Stimulated activated CD4-positive, alpha-beta T cell treated with anti-CD3 and anti-CD28 coated beads, Interleukin-15, amount 100 ng/mL, for 1 hour (primary cell): ENCODE measurements around the gene CAP1.
"Not testable (repeated sequence)": the region's sequence is repeated elsewhere in the genome, so short reads cannot be mapped to it uniquely, and the experiment has no call there.

Experiments used
- DNase-seq, 2 donors: peaks; one replicate each; pipeline ENCODE4 v3.0.0-alpha.2; 2020; ENCODE audit warnings: low read depth in 1 of 2, low spot score in 1 of 2

The CAP1 gene

DNA sequence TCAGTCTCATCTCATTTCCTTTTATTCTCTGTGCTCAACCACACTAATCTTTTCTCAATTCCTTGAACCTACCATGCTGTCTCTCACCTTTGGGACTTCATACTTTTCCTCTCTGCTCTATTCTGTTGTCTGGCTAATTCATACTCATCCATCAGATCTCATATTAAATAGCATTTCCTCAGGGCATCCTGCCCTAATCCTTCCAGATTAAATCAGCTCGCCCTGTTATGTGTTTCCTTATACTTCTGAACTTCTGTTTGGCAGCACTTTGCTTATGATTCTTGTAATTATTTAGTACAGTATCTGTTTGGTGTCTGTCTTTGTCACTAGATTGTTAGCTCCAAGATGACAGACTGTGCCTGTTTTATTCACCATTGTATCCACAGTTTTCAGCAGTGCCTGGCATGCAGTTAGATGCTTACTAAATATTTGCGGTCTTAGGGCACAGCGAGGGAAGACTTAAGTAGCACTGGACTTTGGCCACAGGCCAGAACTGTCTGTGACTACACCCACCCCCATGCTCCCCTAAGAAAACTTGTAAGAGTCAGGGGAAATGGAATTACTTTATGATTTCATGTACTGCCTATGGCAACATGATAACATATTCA is 9.9 kb upstream of the CAP1 start:
- no peak for DNase-seq

DNA sequence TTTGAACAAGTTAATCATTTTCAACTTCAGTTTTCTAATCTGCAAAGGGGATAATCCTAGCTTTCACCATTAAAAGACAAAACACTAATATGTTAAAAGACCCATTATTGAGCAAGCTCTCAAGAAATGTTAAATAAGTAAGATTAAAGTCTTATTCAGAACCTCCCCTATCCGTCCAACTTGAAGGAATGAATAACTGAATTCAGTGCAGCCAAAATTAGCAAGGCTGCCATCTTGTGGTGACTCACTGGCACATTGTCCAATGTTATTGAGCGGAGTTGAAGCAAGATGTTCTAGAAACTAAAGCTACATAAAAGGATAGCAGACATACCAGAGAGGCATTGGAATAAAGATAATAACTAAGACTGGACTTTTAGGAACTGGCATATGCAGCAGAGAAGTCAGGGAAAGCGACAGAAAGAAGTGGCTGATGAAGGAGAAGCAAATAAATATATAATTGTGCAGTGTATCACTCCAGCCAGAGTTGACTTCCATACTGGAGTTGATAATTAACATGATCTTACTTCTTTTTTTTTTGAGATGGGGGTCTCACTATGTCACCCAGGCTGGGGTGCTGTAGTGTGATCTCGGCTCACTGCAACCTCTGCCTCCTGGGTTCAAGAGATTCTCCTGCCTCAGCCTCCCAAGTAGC is 8.2 kb upstream of the CAP1 start:
- DNase-seq, result no peak

DNA sequence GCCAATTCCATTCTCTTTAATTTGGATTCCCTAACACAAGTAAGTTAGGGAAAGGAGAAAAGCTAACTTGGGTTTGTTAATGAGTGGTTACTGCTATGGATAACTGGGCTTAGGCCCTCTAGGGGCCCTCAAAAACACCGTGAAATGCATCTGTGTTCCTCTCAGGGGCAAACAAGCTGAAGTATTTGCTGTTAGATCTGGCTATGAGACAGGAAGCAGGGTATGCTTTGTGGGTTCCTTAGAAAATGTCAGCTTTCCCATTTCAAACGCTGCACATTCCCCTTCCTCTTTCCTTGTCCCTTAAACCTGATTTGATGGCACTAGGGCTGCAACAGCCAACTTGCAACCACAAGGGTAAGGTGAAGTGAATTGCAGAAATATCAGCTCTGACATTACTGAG is 5.7 kb upstream of the CAP1 start:
- DNase-seq, result no peak

DNA sequence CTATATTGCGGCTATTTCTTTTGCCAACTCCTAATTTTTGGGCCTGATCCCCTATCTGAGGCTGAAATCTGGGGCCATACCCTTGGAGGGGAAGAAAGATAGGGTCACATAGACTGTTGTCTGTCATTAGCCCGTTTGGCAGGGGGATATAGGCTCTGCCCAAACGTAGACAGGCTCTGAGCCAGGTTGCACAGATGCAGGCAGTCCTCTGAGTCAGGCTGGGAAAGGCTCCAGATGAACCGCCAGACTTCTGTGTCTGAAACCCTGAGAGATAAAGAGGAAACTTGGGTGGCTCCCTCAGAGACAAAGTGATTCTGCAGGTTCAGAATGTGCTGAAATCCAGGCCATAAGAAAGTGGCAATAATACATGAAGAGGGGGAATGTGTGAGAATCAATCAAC is 4.0 kb upstream of the CAP1 start:
- DNase-seq, result no peak

DNA sequence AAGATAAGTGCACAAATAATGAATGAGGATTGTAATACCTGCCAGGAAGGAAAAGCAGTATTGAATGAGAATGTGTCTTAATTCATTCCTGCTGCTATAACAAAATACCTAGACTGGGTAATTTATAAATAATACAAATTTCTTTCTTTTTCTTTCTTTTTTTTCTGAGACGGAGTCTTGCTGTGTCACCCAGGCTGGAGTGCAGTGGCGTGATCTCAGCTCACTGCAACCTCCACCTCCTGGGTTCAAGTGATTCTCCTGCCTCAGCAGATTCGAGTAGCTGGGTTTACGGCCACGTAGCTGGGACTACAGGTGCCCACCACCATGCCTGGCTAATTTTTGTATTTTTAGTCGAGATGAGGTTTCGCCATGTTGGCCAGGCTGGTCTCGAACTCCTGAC is 3.3 kb upstream of the CAP1 start:
- DNase-seq, result not testable (repeated sequence)

DNA sequence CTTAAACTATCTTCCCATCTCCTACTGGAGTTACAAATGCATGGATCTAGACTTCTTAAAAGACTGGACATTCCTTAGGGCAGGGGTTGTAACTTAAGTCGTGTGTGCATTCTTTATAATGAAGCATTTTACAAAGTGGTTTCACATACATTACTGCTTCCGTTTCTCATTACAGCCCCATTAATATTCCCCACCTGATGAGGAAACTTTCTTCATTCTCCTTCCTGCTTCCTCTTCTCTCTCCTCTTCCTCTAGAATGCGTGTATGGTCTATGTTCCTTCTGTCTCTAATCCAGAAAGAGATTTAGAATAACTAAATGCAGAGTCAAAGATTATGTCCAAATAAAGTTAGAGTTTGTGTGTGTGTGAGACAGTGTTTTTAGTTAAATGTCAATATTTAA is 1.8 kb upstream of the CAP1 start:
- no peak for DNase-seq

DNA sequence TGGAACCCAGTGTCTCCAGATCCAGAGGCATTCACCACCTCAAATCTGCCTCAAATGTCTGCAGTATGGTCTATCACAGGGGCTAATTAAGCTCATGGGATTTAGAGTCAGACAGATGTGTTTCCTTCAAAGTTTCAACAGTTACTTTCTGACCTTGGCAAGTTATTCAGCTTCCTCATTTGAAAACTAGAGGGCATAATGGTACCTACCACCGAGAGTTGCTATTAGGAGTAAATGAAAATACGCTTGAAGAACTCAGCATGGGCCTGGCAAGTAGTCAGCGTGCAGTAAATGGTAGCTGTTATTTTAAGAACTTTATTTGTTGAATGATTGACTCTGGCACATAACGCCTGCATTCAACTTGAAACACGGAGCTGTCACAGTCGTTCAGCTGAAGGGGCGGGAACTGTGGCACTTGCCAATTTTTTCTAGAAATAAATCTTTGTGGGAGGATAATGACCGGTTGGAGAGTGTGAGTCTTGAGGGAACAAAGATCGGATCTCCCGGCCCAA is 1.2 kb upstream of the CAP1 start:
- no peak for DNase-seq

DNA sequence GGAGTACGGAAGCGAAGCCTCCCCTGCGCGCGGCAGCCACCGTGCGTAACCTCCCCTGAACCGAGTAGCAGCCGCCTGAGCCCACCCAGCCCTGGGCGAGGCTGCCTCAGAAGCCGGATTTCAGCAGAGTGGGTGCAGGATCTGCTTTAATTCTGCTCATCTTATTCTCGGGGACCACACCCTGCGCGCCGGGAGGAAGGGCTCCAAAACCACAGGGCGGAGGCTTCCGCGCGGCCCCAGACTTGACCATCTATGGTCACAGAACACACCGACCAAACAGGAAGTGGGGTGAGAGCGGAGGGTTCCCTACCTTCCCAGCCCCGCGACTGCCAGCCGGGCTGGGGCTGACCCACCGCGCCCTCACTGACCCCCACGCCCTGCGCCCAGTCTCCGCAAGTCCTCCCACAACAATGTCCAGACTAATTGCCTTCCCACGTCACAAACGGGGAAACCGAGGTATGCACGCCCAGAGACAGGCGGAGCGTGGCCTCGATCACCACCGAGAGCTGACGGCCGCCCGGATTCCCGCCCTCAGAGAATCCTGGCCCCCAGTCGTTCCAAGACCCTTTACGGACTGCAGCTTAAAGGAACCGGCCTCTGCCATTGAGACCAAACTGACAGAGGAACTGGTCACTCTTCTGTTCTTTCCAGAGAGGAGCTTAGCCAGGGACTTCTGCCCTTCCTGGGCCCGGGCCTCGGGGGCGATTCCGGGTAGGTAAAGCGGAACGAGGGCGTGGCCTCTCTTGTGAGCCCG is 595 bp upstream of the CAP1 start:
- DNase-seq, result peak; percentile 40 to 46

DNA sequence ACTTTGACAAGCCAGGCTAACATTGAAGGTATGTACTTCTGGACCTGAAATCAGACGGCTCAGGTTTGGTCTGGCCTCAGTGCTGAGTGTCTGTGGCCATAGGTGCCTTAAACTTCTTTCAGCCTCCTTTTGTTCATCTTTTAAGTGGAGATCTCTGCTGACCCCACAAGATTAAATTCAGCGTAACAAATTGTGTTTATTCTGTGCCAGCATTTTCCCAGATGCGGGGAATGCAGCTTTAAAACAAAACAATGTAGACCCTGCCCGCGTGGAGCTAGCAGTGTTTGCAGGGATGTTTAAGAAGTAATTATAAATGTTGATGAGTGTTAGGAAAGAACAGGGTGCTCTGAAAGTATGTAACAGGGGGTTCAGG is 923 bp downstream of the CAP1 start:
- DNase-seq, result no peak

DNA sequence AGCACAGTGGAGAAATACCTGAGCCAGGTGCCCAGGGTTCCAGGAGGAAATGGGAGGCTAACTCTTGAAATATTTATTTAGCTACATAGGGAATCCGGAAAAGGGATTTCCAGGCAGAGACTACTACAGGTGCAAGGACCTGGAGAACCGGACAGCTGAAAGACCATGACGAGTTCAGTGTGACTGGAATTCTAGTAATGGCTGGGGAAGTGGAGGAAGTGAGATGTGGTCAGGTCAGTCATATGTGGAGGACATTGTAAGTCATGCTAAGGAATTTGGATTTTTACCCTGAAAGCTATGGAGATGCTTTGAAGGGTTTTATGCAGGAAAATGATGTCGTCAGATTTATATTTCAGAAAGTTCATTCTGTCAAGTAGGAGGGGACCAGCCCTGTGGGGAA is 1.8 kb downstream of the CAP1 start:
- no peak for DNase-seq

DNA sequence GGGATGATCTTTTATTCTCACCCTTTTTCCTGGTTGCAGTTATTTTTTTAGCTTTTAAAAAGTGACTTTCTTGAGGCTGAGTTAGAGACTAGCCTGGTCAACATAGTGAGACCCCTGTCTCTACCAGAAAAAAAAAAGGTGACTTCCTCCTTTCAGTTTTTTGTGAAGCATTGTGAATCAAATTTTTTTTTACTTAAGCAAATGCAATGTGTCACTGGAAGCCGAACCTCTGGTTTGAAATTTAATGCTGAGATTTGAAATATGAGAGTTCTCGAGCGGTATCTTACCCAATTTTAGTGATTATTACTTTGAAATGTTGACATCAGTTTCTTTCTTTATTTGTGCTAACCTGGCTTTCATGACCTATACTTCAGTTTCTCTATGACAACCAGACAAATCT is 3.6 kb downstream of the CAP1 start:
- DNase-seq, result no peak

DNA sequence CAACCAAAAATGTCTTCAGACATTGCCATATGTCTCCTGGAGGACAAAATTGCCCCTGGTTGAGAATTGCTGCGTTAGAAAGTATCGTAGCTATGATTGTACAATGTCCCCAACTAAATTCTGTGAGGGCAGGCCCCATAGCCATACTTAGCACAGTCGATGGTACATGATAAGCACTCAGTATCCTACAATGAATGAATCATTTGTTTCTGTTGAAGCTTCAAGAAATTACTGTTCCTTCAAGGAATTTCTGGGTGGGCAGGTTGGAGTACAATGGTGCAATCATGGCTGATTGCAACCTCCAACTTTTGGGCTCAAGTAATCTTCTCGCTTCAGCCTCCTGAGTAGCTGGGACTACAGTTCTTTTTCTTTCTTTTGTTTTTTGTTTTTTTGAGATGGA is 4.7 kb downstream of the CAP1 start:
- no peak for DNase-seq

DNA sequence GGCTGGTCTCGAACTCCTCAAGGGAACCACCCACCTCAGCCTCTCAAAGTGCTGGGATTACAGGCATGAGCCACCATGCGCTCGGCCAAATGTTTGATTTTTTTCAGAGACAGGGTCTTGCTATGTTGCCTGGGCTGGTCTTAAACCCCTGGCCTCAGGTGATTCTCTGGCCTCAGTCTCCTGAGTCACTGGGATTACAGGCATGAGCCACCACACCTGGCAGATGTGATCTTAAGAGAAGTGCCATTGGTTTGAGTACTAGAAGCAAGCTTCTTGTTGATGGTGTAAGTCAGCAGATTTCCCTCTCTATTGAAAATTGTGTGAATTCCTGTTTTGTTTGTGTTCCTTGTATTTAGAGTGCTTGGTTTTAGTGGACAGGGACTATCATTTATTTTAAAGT is 5.2 kb downstream of the CAP1 start:
- no peak for DNase-seq

DNA sequence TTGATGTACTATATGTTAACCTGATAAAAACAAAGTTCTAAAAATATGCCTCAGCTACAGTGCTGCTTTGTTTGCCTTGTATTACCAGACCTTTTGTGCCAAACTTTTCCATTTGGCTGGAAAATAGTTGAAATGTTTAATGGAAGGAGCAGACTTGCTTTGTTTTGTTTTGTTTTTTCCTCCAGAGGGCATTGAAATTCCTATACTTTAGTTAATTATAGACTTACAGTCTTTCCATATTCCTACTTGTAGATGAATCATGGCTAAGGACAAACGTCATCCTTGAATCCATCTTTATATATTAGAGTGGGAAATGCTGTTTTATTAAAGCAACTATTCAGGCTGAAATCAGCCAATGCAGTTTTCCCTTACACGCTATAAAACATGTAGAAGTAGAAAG is 6.7 kb downstream of the CAP1 start:
- DNase-seq, result no peak

DNA sequence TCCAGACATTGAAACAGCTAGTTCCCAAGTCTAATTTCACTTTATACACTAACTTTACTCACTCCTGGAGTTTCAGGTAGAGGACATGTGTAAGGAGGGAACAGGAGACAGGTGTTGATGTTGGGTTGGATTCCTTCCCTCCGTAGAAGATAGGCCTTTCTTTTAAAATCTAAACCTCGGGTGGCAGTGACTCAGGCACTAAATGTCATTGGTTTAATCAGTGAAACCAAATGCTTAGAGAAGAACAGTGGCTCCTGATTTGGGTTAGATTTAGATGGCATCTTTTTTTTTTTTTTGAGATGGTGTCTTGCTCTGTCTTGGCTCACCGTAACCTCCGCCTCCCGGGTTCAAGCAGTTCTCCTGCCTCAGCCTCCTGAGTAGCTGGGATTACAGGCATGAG is 7.2 kb downstream of the CAP1 start:
- DNase-seq, result no peak

DNA sequence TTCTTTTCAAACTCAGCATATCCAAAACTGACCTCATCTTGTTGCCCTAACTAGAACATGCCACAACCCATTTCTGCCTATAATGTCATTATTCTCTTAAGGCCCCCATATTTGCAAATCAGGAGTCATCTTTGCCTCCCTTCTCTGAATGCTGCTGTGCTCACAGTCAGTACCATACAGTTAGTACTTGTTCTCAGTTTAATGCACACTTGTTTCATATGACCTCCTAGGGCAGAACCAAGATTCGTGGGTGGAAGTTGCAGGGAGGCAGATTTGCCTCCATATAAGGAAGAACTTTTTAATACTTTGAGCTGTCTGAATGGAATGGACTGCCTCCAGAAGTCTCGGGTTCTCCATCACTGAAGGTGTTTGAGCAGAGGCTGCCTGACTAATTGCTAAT is 9.2 kb downstream of the CAP1 start:
- DNase-seq, result no peak

DNA sequence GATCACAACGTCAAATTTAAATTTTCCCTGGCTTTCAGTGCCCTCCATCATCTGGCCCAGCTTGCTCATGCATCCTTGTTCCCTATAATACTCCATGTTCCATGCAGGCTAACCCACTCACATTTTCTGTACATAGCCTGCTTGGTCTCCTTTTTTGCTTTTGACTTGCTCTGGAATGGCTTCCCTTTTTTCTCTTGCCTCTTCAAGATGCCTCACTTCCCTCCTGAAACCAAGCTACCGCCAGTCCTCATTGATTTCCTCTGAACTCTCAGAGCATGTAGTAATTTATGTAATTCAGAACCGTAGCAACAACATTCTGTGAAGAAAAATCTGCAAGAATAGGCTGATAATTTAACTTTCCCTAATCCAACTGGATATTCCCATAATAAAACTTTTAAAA is 10.3 kb downstream of the CAP1 start:
- DNase-seq, result no peak

DNA sequence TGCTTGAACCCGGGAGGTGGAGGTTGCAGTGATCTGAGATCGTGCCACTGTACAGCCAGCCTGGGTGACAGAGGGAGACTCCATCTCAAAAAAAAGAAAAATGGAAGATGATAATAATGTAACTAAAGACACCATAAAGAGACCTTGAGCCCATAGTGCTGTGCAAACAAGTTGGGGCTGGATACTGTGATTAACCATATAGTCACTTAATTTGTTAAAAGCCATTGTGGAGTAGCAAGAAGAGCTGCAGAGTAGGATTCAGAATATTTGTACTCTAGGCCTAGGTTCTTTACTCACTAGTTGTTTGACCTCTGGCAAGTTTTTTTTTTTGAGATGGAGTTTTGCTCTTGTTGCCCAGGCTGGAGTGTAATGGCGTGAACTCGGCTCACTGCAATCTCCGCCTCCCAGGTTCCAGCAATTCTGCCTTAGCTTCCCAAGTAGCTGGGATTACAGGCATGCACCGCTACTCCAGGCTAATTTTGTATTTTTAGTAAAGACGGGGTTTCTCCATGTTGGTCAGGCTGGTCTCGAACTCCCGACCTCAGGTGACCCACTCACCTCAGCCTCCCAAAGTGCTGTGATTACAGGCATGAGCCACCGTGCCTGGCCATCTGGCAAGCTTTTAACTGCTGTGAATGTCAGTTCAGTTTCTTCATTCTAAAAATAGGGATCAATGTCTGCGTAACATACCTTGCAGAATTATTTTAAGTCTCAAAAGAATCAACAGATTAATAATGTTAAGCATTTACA is 12.8 kb downstream of the CAP1 start:
- DNase-seq, result no peak

DNA sequence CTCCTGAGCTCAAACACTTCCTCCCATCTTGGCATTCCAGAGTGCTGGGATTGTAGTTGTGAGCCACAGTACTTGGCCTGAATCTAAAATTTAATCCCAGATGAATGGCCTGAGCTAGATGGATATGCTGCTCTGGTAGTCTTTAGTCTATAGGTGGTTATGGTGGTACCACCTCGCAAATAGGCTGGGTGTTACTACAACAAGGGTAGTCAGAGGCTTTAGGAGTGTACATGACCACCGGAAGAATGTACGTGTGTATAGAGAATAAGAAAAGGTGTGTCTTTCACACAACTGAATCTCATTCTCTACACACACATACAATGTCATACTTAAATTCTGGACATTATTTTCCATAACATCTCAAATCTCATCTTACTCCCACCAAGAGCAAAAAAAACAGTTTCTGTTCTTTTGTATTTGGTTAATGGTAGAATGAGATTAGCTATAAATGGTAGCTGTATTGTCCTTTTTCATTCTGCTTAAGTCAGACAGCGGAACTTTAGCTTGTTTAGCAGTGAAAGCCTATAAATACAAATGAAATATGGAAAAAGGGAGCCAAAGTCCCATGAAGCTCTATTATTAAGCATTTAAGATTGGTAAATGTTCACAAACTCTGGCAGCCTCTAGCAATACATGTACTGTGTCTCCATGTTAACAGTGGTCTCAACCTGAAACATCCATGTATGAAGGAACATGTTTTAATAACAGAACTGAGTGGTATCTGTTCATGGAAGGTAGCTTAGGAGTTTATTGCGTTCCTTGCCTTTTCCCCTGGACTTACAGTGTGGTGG is 16.2 kb downstream of the CAP1 start:
- DNase-seq, result no peak

DNA sequence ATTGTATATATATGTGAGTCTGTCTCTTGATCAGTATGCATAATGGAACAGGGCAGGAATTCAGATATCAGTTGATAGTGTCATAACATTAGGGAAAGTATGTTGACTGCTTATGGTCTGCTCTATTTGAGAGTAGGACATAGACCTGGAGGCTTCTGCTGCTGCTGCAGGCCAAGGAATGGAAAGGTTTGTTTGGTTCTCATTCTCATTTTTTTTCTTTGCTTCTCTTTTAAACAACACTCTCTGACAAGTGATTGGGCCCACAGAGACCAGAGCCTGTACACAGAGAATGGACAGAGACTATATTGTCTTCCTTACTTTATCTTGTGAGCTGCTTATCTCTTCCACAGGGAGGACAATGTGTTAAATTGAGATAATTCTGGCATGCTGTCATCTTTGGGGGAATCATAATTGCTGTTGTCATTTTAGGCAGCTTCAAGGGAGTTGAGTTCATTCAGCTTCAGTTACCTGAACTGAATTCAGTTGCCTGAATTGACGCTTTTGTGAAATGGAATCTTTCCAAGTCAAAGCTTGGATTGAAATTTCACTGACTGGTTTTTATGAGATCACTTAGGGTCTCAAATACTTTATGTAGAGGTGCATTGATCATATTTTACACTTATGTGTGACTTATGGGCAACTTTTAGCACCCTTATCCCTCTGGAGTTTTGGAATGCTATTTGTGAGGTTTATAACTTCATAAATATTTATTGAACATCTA is 16.9 kb downstream of the CAP1 start:
- DNase-seq, result no peak

DNA sequence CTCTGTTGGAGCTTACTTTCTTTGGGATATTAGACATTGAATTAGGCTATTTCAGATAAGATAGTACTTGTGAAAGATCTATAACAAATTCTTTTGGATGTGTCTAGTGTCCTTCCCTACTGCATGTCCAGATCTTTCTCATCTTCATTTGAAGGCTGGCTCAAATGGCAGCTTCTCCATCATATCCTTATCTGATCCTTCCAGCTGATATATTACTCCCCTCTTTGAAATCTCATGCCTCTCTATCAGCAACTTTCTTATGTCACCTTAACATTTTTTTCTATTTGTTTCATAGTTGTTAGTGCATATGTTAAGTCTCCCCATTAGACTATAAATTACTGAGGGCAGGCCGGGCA is 17.5 kb downstream of the CAP1 start:
- no peak for DNase-seq
